Activated CD4-positive, alpha-beta T cell treated with anti-CD3 and anti-CD28 coated beads, Interleukin-2, amount 50 U/mL, for 1 hour (primary cell): ENCODE data around the gene AFG1L.
"Not testable (repeated sequence)": the region's sequence is repeated elsewhere in the genome, so short reads cannot be mapped to it uniquely, and the experiment has no call there.

Experiments used
- DNase-seq: peaks from one replicate; pipeline ENCODE4 v3.0.0-alpha.2; 2020

The AFG1L gene

DNA sequence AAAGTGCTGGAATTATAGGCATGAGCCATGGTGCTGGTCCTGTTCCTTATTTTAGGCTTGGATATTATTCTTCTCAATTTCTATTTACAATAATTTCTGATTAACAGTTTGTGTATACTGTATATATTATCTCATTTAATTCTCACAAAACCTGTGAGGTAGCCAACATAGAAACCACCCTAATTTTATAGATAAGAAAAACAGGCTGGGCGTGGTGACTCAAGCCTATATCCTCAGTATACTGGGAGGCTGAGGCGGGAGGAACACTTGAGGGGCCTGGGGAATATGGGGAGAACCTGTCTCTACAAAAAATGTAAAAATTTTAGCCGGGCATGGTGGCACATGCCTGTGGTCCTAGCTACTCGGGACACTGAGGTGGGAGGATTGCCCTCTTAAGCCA, 3.8 kb upstream of the AFG1L start:
- DNase-seq, result no peak

DNA sequence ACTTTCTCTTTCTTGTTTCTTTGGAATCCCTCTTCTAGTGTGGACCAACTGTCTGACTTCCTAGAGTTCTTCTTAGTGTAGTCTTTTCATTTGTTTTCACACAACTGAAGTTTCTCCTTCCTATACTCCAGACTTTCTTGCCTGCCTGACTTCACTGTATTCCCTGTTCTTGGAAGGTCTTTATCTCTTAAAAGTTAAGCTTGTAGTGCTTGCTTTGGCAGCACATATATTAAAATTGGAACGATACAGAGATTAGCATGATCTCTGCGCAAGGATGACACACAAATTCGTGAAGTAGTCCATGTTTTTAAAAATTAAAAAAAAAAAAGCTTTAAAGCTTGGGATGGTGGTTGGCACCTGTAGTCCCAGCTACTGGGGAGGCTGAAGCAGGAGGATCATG, 2.3 kb upstream of the AFG1L start:
- not testable (repeated sequence) for DNase-seq

DNA sequence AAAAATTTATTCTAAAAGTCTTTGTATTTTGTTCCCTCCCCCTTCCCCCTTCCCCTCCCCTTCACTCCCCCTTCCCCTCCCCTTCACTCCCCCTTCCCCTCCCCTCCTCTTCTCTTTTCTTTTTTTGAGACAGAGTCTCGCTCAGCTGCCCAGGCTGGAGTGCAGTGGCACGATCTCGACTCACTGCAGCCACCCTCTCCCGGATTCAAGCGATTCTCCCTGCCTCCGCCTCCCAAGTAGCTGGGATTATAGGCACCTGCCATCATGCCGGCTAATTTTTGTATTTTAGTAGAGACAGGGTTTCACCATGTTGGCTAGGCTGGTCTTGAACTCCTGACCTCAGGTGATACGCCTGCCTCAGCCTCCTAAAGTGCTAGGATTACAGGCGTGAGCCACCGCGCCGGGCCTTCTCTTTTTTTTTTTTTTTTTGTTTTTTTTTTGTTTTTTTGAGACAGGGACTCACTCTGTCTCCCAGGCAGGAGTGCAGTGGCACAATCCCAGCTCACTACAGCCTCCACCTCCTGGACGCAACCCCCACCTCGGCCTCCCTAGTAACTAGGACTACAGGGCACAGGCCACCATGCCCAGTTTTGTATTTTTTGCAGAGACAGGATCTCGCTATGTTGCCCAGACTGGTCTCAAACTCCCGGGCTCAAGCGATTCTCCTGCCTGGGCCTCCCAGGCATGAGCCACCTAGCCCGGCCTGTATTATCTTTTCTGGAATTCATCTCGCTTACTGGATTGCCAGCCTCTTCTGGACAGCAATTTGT, 1.1 kb upstream of the AFG1L start:
- no peak for DNase-seq

DNA sequence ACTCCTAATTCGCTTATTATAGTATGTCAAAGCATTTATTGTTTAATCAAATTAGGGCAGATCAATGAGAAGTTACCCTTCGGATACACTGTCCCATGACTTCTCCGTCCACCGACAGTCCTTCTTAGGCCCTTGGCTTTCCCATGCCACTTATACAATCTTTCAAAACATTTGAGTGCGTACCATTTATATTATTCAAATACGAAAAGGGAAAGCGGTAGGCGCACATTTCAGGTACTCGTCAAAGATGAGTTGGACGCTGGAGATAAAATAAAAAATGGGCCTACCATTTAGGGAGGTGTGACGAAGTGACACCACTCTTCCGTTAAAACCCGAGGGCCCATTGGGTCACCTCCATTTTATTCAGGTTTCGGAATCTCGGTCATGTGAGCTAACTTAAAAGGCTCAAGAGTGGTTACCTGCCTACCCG, 542 bp upstream of the AFG1L start:
- DNase-seq, result no peak

DNA sequence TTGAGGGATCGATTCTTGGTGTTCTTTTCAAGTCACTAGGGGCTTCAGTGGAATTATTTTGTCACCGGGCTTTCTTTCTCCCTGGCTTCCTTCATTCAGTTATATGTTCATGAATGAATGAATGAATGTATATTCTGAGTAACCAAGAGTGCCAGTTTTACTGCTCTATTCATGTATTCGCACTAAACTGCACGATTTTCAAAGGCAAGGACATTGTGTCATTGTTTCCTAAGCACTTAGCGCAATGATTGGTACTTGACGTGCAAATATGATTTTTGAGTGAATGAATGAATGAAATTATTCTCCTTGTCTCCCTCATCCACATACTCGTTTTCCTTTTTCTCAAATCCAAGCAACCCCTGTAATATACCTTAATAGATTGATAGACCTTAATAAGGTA, 822 bp downstream of the AFG1L start:
- no peak for DNase-seq

DNA sequence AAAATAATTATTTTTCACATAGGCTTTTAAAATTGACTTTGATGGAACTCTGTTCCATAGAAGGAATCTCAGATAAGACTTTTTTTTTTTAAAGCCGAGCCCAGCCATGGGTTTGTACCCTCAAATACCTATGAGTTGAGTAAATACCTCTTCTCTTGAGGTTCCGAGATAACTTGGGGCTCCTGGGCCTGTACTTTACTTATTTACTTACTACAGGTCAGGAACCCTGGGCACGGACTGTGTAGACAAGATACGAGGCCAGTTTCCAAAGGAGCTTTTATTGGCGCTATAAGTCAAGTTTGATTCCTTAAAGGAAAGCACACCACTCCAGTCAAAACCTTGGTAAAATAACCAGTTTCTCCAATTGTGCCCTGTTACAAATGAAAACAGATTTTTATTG, 7.5 kb downstream of the AFG1L start:
- DNase-seq, result no peak

DNA sequence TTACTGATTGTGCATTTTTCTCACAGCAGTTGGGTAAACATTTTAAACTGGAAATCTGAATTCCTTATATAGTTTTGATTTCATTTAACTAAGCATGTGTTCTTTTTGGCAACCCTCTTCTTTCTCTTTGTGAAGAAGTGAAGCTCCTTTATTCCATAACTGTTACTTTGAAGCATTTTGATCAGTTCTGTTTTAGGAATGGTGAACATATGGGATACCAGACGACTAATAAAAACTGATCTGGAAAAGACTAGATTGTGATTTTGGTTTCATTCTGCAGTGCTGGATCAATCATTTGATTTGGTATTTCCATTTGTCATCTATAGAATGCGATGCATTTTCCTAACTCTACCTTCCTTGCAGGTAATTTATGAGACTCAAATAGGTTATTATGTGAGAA, 9.8 kb downstream of the AFG1L start:
- DNase-seq, result no peak

DNA sequence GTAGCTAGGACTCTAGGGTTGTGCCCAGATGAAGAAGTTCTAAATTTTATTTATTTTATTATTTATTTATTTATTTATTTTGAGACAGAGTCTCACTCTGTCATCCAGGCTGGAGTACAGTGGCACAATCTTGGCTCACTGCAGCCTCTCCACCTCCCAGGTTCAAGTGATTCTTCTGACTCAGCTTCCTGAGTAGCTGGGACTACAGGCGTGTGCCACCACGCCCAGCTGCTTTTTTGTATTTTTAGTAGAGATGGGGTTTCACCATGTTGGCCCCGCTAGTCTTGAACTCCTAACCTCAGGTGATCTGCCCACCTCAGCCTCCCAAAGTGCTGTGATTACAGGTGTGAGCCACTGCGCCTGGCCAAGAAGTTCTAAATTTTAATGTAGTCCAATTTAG, 13.8 kb downstream of the AFG1L start:
- DNase-seq, result not testable (repeated sequence)

DNA sequence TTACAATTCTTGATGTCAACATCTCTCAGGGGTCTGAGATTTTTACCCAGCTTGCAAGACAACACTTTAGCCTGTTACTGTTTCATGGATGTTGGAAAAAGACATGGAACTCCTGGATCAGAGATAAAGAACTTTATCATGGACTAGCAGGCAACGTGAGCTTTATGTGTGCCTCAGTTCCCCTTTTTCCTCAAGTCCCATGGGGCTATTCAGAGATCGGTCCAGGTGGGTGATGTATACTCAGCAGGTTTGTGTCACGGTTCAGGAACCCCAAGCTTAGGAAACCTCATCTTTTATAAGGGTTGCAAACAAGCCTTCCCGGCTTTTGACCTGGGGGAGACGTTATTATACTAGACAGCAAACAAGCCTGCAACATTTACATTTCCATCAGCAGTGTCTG, 15.0 kb downstream of the AFG1L start:
- no peak for DNase-seq

DNA sequence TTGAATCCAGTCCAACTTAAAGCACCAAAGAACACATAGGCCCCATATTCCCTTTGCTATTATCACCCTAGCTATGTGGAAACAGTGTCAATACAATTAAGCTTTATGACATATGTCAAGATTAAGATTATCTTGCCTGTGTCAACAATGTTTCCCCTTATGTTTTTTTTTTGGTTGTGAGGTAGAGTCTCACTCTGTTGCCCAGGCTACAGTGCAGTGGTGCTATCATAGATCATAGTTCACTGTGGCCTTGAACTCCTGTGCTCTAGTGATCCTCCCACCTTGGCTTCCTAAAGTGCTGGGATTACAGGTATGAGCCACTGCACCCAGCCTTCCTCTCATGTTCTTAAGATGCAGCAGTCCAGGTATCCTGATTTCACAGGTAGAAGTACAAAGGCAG, 17.8 kb downstream of the AFG1L start:
- no peak for DNase-seq

DNA sequence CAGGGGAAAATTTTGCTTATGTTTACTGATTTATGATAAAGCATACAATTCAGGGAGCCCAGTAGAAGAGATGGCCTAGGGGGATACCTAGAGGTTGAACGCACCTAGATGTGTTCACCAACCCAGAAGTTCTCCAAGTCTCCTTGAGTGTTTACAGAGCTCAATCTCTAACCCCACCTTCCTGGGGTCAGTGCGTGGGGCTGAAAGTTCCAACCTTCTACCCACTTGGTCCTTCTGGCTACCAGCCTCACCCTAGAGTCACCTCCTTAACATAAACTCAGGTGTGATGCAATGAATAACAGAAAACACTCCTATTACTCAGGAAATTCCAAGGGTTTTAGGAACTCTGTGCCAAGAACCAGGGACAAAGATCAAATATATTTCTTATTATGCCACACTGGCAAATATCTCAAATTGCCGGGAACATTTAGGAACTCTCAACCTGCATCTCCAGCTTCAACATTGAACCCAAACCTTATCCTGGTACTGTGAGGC, 26.4 kb downstream of the AFG1L start:
- DNase-seq, result no peak

DNA sequence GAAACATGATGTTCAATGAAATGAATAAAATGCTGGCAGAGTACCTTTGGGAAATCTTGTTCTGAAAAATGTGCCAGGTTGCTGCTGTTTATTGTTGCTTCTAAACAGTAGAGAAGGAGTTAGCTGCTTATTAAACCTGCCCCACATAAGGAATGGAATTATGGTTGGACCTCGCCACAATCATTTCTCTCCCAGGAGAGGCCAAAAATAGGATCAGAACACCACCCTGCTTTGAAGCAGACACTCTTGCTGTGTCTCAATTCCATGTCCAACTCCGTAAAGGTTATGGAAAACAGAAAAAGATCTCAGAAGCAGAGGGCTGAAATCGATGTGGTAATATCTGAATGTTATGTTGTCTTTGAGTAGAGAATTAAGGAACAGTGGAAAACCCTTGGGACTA, 27.9 kb downstream of the AFG1L start:
- no peak for DNase-seq

DNA sequence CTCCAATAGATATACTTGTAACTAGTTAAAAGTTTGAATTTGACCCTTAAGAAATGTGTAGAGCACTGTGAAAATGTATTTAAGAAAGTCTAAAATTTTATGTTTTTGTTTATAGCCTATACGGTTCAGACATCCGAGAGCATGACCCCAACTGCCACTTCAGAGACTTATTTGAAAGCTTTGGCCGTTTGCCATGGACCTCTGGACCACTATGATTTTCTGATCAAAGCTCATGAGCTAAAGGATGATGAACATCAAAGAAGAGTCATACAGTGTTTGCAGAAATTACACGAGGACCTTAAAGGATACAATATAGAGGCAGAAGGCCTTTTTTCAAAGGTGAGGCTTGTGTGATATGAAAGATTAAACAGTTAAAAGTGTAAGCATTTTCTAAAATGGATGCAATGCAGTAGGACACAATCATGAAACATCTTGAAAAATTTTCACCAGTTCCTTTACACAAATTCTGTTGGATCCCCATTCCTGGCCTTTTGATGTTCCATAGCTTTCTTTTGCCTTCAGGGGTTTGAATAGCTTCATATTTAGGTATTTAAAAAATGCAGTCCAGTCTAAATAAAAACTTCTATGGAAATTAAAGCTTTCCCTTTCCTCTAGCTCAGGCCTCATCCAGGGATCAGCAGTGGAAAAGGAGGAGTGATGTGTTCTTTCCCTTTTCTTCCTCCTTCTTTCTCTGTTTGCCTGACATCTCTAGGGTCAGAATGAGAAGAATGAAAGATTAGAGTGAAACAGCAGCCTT, 29.0 kb downstream of the AFG1L start:
- no peak for DNase-seq

DNA sequence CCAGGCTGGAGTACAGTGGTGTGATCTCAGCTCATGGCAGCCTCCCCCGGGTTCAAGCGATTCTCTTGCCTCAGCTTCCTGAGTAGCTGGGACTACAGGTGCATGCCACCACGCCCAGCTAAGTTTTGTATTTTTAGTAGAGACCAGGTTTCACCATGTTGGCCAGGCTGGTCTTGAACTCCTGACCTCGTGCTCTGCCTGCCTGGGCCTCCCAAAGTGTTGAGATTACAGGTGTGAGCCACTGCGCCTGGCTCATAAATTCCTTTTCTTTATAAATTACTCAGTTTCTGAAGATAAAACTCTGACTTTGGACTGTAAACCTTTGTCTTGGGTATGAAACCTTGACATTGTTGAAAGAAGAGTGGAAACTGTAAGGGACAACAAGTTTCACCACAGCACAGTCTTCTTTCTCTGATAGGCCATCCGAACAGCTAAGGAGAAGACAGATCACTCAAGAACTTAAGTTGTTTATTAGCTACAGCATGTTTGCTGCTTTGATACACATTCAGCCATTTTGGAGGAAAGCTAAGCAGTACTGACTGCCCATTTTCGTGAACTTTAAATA, 35.4 kb downstream of the AFG1L start:
- not testable (repeated sequence) for DNase-seq

DNA sequence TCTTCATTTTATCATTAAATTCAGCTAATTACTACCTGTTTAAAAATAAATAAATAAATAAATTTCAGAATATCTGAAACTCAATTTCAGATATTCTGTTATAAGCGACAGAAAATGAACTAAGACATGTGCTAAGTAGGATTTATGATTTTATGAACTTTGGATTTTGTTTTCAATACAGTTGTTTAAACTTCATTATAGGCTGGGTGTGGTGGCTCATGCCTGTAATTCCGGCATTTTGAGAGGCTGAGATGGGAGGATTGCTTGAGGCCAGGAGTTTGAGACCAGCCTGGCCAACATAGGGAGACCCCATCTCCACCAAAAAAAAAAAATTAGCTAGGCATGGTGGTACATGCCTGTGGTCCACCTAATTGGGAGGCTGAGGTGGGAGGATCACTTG, 36.0 kb downstream of the AFG1L start:
- DNase-seq, result no peak

DNA sequence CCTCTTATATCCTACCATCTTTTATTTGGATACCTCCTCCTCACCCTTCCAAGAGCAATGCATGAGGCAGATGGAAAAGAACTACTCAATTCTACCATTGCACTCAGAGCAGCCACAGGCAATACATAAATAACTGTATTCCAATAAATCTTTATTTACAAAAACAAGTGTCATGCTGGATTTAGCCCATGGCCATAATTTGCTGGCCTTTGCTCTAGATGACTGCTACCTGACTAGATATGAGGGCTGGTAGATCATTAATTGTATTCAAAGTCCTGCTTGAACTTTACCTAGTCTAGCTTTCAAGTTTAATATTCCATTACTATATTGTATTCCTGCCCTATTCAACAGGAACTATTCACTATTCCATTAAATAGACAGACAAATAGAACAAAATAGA, 37.1 kb downstream of the AFG1L start:
- no peak for DNase-seq

DNA sequence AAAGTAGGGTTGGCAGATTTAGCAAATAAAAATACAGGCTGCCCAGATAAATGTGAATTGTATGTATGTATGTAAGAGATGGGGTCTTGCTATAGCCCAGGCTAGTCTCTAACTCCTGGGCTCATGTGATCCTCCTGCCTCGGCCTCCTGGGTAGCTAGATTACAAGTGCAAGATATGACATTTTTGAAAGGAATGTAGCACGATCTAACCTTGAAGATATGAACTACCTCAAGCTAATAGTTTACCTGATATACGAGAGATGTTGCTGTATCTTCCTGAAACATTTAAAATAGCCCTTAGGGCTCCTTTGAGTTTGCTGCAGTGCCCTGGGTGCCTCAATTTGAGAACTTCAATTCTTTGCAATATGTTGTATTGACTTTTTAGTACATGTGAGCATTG, 42.1 kb downstream of the AFG1L start:
- no peak for DNase-seq

DNA sequence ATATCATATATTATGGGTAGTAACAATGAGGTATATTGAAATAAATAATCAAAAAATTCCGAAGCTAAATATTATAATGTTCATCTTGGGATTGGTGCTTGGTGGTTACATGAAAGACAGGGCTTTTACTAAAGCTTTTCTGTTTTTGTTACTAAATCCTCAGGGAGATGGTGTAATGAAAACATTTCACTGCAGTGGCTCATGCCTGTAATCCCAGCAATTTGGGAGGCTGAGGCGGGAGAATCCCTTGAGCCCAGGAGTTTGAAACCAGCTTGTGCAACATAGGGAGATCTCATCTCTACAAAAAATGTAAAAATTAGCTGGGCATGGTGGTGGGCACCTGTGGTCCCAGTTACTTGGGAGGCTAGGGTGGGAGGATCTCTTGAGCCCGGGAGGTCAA, 42.9 kb downstream of the AFG1L start:
- DNase-seq, result no peak

DNA sequence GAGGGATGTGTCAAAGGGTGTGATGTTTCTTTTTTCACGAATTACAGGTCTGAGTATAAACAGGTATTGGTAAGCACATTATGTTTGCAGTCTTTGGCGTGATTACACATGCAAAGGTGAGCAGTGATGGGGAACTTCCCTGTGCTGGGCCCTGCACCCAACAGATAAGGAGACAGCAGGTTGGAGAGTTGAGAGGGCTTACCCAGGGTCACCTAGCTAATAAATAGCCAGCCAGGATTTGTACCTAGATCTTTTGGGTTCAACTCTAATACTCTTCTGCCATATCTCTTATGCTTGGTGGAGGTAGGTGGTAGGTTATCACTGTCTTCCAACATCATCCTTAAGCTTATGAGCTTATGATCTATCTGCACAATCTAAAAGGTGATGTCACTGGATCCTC, 46.5 kb downstream of the AFG1L start:
- DNase-seq, result no peak

DNA sequence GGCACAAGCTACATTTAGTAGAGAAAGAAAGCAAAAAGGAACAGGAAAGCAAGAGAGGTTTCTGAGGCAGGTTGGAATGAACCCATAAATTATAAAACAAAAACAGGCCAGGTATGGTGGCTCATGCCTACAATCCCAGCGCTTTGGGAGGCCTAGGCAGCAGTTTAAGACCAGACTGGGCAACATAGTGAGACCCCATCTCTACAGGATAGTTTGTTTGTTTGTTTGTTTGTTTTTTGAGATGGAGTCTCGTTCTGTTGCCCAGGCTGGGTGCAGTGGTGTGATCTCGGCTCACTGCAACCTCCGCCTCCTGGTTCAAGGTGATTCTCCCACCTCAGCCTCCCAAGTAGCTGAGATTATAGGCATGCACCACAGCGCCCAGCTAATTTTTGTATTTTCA, 49.0 kb downstream of the AFG1L start:
- DNase-seq, result no peak

DNA sequence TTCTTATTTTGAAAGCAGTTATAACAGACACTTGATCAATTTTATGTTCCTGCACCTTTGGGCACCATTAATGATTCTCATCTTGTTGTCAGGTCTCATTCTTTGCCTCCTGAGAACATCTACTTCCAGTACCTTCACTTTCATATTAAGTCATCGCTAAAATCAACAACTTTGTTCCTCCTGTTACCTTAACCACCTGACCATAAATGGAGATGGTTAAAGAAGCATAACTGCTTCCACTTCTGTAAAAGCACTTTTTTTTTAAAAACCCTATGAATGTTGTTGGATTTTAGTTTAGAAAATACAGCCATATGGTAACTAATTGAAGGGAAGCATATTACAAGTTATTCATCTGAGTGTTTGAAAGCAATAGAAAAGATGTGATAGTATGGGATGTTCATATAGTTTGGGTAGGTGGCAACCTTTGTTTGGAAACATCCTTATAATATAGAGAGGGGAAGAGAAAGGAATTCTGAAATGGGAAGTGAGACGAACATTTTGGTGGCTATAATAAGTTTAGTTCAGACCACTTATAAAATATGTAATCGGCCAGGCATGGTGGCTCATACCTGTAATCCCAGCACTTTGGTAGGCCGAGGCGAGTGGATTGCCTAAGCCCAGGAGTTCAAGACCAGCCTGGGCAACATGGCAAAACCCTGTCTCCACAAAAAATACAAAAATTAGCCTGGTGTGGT, 53.9 kb downstream of the AFG1L start:
- no peak for DNase-seq

DNA sequence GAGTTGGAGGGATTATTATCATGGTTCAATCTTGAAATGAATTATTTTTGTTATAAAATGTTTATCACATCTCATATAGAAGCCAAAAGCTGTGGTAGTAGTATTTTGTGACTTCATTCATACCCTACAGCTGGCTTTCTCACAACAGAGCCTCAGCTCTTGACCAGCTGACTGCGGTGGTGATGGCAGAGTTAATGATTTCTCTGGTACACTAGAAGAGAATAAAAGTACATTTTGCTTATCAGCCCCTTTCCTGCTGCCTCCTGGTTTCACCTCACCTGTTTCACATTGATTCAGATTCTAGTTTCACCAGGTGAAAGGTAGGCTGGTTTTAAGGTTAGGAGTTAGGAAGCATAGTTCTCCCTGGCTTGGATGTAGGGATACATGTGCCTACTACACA, 55.7 kb downstream of the AFG1L start:
- DNase-seq, result no peak

DNA sequence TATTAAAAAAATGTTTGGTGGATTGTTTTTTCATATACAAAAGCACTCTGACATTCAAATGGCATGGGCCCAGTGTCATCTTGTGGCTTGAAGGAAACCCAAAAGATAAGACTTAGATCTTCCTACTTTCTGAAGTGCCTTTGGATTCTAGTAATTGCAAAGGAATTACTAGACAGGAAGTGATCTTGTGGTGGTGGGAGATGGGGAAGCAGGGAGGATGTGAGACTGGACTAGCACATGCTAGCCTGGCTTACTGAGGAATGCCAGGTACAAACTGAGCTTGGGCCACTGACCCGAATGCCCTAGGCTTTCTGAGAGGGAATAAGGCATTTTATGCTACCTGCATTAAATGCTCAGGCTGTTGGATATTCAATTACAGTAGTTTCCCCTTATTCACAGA, 59.0 kb downstream of the AFG1L start:
- DNase-seq, result no peak

DNA sequence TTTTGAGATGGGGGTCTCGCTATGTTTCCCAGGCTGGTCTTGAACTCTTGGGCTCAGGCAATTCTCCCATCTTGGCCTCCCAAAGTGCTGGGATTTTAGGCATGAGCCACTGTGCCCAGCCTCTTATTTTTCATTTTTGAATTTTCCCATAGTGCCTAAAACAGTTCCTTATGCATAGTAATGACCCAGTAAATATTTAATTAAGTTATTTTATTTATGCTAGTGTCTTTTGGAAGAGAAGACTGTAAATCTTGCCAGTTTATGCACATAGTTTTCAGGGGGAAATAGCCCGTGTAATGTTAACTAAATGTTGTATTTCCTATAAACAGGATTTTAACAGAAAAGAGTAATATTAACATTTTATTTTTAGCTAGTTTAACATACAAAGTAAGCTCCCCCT, 60.3 kb downstream of the AFG1L start:
- no peak for DNase-seq
